NAMALWA (cell line): ENCODE data around the gene CTNNA1.
"Not testable (repeated sequence)": the region's sequence is repeated elsewhere in the genome, so short reads cannot be mapped to it uniquely, and the experiment has no call there.

Experiments used
- DNase-seq: peaks from one replicate; pipeline ENCODE4 v3.0.0-alpha.2; 2015; ENCODE audit warnings: low spot score

Gene CTNNA1

DNA sequence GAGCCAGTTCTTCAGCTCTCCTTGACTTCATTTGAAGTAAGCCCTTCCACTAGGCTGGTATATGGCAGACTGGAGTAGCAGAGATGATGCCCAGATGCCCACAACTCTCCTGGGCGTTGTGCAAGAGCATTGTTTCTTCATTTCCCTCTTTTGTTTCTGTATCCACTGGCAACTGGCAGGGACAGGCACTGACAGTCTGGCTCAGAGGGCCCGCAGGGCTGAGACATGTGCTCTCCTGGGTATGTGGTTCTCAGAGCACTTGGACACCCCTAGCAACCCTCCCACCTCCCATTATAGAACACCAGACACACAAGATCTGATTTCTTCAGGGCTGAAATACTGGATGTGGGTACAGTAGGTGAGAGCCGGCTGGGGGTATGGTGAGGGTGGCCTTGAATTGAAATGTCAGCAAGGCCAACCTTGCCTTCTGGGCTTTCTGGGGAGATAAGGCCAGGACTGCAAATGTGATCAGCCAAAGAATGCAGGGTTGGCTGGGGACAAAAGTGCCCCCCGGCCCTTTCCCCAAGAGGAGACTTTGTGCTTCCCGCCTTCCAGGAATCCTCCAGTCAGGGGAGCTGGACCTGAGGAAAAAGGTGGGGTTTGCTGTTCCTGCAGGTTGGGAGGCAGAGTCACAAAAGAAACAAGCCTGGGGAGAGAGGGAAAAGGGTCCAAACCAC, 28.6 kb upstream of the CTNNA1 start:
- no peak for DNase-seq

DNA sequence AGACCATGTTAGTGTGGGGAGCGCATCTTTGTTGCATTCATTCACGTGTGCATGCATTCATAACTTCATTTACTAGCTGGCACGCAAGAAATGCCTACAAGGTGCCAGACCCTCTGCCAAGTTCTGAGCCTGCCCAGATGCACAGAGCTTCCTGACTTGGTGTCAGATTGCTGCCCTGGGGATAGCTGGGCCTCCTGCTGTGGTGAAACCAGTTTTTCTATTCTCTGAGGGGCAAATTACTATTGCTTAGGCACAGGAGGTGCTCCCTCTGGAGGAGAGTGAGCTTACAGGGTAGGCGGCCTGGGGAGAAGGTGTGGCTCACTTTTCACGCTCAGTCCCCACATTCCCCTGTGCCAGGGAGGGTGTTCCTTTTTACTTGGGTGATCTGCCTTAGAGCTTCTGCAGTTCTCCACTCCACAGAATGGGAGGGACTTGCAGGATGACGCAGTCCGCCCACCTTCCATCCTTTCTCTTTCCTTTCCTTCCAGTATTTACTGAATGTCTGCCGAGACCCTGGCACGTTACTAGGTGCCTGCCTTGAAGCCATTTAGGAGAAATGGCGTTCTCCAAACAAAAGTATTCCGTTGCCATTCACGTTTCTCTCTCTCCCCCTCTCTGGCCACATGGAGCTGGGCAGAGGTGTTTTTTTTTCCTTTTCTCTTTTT, 27.9 kb upstream of the CTNNA1 start:
- peak; percentile 11 for DNase-seq

DNA sequence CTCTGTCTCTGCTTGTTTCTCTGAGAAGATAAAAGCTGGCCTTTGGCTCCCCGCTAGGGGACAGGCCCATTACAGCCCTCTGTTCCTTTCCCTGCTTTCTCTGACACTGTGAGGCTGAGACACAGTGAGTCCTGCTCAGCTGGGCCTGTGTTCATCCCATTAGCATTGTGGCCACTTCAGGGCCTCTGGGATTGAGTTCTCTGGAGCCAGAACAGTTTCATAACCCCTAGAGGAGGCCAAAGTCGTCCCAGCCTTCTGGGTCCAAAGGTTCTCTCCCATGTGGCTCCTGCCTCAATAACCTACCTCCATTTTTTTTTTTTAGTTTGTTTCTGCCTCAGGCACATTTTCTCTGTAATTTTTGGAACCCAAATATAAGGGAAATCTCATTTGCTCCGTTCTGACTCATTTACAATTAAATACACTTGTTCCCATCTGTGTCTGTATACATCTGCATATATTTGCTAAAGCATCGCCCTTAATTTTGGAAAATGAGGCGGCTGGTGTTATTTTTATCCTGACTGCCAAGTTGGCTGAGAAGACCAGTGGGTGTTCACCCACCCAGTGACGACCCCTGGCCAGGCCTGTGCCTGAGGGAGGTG, 27.3 kb upstream of the CTNNA1 start:
- no peak for DNase-seq

DNA sequence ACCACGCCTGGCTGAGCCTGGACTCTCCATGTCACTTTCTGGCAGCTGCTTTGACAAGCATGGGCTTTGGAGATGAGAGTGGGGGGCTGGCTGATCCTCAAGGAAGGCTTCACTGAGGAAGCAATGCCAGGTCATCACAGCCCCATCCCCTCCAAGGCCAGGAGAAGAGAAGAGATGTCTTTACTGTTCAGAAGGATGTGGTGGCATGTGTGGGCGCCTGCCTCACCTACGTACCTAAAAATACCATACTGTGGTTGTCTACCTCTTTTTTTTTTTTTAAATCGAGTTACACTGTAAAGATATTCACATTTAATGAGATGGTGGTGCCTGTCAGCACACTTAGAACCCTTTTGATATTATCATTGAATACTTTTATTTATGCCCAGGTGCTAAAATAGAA, 26.4 kb upstream of the CTNNA1 start:
- no peak for DNase-seq

DNA sequence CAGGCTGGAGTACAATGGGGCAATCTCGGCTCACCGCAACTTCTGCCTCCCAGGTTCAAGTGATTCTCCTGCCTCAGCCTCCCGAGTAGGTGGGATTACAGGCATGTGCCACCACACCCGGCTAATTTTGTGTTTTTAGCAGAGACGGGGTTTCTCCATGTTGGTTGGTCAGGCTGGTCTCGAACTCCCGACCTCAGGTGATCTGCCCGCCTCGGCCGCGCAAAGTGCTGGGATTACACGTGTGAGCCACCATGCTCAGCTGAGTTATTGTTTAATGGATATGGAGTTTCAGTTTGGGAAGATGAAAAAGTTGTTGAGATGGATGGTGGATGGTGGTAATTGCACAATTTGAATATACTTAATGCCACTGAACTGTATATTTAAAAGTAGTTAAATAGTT, 22.7 kb upstream of the CTNNA1 start:
- not testable (repeated sequence) for DNase-seq

DNA sequence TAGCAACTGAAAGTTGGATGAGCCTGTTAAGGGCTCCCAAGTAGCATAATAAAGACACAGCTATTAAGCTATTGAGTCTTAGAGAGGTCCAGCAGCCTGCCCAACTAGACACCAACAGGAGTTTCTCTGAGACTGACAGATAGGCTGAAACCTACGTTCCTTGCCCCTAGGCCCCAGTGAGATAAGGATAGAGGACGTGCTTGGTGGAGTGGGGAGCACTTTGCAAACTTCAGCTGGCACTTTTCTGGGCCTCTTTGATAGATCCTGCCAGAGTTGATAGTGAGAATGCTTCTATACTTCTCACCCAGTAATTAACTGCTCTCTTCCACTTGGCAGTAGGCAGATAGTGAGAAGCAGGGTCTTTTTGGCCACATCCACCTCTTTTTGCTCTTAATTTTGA, 20.8 kb upstream of the CTNNA1 start:
- no peak for DNase-seq

DNA sequence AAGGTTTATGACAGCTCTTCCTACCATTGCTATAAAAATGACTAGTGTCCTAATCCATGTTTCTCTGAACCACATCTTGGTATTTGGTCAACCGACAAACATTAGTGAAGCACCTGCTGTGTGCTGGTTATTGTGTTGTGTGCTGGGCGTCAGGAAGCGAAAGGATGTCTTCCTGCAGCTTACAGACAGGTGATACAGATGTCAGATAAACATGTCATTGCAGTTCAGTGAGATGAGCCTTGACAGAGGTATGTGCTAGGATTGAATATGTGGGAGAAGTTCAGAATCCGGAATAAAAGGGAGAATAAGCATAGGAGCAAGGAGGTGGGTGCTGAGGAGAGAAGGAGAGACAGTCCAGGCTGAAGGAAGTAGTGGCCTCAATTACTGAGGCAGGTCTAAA, 20.3 kb upstream of the CTNNA1 start:
- no peak for DNase-seq

DNA sequence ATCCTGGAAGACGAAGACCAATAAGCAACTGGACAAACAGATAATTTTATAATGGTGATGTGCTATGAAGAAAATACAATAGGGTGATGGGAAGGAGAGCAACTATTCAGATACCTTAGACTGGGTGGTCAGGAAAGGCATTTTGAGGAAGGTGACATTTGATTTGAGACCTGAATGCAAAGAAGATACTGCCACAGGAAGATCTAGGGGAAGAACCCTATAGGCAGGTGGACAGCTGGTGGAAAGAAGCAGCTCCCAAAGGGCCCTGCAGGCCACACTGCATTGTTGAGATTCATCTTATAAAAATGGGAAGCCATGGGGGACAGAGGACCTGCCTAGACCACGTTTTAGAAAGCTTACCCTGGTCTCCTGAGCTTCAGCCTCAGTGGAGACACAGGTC, 19.7 kb upstream of the CTNNA1 start:
- no peak for DNase-seq

DNA sequence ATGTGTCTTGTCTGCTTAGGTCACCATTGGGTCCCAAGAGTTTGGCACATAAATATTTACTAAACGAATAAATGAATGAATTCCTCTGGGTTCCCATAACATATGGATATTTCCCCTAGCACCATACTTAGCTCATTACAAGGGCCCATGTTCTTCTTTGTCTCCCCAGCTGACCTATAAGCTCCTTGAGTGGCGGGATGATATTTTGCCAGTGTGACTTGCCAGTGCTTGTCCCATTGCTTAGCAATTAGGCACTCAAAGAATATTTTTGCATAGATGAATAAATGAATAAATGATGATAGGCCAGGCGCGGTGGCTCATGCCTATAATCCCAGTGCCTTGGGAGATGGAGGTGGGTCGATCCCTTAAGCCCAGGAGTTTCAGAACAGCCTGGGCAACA, 16.9 kb upstream of the CTNNA1 start:
- DNase-seq, result no peak

DNA sequence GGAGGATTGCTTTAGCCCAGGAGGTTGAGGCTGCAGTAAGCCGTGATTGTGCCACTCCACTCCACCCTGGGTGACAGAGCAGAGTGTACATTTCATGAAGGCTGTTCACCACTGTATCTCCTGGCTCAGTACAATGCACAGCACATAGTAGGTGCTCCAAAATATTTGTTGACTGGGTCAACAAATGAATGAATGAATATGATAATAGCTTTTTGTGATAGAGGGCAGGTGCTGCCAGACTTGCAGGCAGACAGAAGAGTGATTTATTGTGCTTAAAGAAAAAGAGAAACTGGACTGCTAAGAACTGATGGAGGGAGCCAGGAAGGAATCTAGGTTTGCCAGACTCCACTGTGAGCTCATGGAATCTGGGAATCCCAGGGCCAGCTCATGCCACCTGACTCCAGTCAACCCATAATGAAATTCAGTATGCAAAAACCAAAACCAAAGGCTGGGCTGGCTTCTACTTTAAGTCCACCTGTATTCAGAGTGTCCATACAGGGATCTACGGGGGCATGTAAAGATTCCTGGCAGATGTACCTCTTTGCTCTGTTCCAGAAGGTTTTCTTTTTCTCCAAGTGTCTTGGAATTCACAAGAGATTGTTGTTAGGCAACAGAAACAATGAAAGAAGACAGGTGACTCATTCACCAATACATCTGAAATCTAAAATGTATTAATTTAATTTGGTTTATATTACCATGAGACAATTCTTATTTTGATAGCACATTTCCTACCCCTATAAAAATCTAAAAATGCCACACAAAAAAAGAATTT, 15.5 kb upstream of the CTNNA1 start:
- DNase-seq, result no peak

DNA sequence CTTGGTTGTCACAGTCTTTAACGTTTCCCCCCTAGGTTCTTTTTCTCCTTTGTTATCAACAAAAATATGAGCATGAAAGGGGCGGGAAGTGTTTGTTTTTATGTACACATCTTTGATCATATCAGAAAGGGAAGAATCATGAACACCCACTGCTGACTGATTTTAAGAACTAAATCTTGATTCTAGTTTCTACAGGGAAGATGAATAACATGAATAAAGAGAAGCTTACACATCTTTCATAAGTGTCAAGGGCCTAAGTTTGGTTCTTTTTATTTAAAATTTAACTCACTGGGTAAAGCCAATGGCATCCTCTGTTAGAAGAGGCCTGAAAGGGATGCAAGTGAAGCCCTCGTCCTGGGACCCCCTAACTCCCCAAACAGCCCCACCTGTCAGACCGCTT, 14.8 kb upstream of the CTNNA1 start:
- DNase-seq, result no peak

DNA sequence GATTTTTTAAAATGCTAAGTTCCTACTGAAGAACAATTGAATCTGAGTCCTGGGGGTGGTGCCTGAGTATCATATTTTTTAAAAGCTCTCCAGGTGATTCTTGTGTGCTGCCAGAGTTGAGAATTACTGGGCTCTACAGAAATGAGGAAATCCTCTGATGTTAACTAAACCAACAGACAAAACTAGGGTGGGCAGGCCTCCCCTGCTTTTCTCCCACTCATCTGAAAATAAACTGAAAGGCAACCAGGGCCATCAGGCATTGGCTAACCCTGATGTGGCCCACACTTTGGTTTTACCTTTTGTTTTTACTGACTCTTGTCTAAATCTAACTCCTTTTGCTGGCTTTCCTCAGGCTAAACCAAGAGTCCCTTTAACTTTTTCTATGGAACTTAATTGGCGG, 13.3 kb upstream of the CTNNA1 start:
- DNase-seq, result no peak

DNA sequence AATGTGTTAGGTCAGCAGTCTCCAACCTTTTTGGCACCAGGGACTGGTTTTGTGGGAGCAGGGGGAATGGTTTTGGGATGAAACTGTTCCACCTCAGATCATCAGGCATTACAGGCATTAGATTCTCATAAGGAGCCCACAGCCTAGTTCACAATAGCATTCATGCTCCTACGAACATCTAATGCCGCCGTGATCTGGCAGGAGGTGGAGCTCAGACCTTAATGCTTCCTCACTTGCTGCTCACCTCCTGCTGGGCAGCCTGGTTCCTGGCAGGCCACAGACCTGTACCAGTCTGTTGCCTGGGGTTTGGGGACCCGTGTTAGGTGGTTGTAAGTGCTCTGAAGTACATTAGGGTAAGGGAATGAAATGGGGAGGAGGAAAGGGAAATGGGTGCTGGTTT, 9.7 kb upstream of the CTNNA1 start:
- DNase-seq, result no peak

DNA sequence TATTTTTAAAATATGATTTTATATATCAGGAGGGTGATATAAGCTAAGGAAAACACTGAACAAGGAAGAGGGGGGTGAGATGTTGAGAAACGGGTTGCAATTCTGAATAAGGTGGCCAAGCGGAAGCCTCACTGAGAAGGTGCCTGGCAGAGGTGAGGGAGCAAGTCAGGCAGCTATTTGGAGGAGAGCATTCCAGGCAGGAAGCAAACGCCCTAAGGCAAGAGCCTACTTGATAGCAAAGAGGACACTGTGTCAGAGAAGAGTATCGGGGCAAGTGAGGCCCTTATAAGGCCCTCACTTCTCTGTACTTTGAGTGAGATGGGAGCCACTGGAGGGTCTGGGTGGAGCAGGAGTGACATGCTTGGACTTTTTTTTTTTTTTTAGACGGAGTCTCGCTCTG, 8.0 kb upstream of the CTNNA1 start:
- no peak for DNase-seq

DNA sequence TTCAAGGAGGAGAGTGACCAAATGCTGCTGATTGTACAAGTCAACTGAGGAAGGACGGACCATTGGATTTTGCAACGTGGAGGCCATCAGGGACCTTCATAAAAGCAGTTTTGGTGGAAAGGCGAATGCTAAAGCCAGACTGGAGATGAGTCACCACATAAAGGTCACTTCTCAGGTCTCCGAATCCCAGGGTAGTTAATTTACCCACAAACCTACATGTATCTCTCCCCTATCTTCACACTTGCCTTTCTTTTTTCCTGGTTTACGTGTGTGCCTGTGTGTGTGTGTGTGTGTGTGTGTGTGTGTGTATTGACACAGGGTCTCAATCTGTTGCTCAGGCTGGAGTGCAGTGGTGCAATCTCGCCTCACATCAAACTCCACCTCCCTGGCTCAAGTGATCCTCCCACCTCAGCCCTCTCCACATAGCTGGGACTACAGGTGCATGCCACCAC, 4.6 kb upstream of the CTNNA1 start:
- DNase-seq, result no peak

DNA sequence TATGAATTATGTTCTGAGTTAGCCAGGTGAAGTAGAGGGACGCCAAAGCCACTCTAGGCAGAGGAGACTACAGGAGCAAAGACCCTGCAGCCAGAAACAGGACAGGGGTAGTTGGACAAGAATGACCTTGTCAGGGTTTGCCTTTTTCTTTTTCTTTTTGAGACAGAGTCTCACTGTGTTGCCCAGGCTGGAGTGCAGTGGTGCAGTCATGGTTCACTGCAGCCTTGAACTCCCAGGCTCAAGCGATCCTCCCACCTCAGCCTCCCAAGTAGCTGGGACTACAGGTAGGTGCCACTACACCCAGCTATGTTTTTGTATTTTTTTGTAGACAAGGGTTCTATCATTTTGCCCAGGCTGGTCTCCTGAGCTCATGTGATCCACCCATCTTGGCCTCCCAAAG, 1.9 kb upstream of the CTNNA1 start:
- DNase-seq, result not testable (repeated sequence)

DNA sequence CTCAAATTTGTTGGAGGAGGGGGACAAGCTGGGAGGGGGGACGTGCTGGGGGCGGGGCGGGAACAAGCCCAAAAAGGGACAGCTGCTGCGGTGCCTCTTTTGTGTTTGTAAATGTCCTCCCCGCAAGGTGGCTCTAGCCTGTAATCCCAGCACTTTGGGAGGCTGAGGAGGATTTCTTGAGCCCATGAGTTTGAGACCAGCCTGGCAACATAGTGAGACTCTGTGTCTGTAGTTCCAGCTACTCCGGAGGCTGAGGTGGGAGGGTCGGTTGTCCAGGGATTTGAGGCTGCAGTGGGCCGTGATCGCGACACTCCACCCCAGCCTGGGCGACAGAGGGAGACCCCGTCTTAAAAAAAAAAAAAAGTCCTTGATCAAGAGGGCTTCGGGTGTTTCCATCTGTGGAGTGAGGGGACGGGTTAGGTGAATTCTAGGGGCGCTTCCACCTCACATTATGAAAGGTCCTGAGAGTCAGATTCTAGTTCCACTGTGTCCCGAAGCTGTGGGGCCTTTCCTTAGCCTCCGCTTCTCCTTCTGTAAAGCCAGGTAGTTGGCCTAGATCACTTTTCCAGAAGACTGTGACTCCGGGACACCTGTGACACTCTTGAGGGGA, 779 bp upstream of the CTNNA1 start:
- no peak for DNase-seq

DNA sequence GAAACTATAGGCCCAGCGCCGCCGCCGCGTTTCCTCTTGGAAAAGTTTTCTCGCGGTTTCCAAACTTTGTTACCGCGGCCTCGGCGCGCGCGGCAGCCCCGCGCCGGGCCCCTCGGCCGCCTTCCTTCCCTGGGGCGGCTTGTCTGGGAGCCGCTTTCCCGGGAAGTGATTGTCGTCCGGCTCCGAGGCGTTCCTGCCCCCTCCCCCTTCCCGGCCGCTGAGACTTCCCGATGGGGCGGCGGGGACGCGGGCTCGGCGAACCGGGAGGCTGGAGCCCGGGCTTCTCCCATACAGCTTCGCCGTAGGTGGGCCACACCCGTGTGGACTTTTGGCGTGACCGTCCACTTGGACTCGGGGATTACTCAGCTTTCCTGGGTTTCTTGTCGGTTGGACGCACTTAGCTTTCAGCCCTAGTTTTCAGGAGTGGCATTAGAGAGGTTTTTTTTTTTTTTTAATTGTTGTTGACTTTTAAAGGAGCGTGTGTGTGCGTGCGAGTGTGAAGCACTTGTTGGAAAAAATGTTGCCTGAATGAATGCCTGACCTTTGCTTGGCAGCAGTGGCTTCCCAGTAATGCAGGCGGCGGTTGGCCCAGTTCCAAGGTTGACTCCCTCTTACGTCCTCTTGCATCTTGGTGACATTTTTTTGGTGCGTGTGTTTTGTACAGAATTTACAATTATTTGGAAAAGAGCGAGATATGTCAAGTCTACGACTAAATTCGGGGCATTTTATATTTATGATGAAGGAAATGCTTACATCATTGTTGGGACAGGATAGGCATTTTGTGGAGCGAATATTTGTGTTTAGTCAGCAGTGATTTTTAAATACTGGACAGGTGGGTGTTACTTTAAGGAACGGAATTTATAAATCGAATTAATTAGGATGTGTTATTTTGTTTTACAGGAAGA, 821 bp downstream of the CTNNA1 start:
- no peak for DNase-seq

DNA sequence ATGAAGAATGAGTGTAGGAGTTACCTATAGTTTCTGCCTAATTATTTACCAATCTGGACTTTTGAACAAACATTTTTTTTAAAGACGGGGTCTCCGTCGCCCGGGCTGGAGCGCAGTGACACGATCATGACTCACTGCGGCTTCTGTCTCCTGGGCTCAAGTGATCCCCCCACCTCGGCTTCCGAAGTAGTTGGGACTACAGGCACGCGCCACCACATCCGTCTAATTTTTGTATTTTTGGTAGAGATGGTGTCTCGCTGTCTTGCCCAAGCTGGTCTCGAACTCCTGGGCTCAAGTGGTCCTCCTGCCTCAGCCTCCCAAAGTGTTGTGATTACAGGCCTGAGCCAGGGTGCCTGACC, 1.5 kb downstream of the CTNNA1 start:
- no peak for DNase-seq

DNA sequence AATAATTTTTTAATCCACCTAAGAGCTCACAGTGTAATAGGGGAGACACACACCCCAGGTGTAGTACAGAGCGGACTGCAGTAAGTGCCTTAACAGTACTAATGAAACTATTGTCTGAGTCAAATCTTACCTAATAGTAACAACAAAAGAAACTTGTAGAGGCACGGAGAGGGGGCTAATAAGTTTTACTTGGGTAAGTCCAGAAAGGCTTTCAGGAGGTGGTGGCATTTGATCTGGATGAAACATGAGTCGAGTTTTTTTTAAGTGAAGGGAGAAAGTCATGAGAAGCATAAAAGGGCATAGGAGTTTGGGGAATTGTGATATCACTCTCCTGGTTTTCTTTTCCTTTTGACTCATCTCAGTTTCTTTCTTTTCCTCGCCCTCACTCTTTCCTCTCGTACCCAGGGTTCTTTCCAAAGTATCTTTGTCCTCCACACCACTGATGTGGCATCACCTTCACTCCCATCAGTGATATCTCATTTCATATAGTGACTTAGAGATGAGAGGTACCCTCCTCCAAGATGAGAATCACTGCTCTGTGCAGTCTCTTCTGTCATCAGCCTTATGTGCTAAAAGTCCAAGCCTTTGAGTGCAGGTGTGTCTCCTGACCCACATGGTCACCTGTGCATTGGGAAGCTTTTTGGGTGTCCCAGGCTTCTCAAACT, 2.0 kb downstream of the CTNNA1 start:
- no peak for DNase-seq
